ENCODE results near the gene PIAS1.

Gene PIAS1

GRCh38 chr15:68114840-68115239 is 60.7 kb downstream of the PIAS1 start:
- TF ChIP-seq, protein P1, sequence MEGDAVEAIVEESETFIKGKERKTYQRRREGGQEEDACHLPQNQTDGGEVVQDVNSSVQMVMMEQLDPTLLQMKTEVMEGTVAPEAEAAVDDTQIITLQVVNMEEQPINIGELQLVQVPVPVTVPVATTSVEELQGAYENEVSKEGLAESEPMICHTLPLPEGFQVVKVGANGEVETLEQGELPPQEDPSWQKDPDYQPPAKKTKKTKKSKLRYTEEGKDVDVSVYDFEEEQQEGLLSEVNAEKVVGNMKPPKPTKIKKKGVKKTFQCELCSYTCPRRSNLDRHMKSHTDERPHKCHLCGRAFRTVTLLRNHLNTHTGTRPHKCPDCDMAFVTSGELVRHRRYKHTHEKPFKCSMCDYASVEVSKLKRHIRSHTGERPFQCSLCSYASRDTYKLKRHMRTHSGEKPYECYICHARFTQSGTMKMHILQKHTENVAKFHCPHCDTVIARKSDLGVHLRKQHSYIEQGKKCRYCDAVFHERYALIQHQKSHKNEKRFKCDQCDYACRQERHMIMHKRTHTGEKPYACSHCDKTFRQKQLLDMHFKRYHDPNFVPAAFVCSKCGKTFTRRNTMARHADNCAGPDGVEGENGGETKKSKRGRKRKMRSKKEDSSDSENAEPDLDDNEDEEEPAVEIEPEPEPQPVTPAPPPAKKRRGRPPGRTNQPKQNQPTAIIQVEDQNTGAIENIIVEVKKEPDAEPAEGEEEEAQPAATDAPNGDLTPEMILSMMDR (IDR thresholded peaks at IDR 0.05; ENCODE audit: control insufficient read depth, insufficient read depth, low read depth, low read length, missing control alignments): no peak
- no peak overlapping the region; the same call in 1 of the 2 replicates for H3K4me3 ChIP-seq (ENCODE audit: control insufficient read depth, low read depth, low read length)
- no peak for DNase-seq (ENCODE audit: low read depth)

- no peak for DNase-seq (ENCODE audit: low read depth)
- H3K4me3 ChIP-seq (ENCODE audit: control insufficient read depth, low read depth, low read length): no peak overlapping the region
- TF ChIP-seq, protein P1 (IDR thresholded peaks at IDR 0.05; ENCODE audit: control insufficient read depth, insufficient read depth, low read depth, low read length, missing control alignments): no peak
These were observed 70.6 kb downstream of the PIAS1 start for GRCh38 chr15:68124700-68125099.

DNA sequence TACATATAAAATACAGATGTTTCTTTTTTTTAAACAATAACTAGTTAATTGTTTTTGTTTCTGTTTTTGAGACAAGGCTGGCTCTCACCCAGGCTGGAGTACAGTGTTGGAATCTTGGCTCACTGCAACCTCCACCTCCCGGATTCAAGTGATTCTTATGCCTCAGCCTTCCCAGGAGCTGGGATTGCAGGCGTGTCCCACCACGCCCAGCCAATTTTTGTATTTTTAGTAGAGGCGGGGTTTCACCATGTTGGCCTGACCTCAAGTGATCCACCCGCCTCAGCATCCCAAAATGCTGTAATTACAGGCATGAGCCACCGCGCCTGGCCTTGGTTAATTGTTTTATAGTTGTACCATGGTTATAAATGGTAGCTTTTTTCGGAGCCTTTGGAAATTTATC is 72.3 kb downstream of the PIAS1 start:
- TF ChIP-seq, protein P1 (IDR thresholded peaks at IDR 0.05; ENCODE audit: control insufficient read depth, insufficient read depth, low read depth, low read length, missing control alignments): no peak
- no peak for DNase-seq (ENCODE audit: low read depth)
- no peak overlapping the region for H3K4me3 ChIP-seq (ENCODE audit: control insufficient read depth, low read depth, low read length)

GRCh38 chr15:68129072-68129471 is 75.0 kb downstream of the PIAS1 start:
- no peak for DNase-seq (ENCODE audit: low read depth)
- TF ChIP-seq, protein P1 (IDR thresholded peaks at IDR 0.05; ENCODE audit: control insufficient read depth, insufficient read depth, low read depth, low read length, missing control alignments): no peak
- no peak overlapping the region for H3K4me3 ChIP-seq (ENCODE audit: control insufficient read depth, low read depth, low read length)

DNA sequence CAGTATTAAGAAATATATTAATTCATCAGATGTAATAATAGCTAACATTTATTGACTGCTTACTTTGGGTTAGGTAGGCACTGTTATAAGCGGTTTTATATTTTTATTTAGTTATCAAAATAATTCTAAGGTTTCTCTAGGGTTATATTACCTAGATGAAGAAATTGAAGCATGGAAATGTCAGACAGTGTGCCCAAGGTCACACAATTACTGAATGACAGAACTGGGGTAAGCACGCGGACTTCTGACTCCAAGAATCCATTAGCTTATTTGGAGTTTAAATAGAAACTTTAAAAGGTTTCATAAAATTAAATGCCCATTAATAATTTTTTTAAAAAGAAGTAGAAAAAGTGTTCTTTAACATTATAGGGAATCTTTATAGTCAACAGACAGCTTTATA is 76.7 kb downstream of the PIAS1 start:
- no peak overlapping the region for H3K4me3 ChIP-seq (ENCODE audit: control insufficient read depth, low read depth, low read length)
- TF ChIP-seq, protein P1 (IDR thresholded peaks at IDR 0.05; ENCODE audit: control insufficient read depth, insufficient read depth, low read depth, low read length, missing control alignments): no peak
- DNase-seq (ENCODE audit: low read depth): no peak

DNA sequence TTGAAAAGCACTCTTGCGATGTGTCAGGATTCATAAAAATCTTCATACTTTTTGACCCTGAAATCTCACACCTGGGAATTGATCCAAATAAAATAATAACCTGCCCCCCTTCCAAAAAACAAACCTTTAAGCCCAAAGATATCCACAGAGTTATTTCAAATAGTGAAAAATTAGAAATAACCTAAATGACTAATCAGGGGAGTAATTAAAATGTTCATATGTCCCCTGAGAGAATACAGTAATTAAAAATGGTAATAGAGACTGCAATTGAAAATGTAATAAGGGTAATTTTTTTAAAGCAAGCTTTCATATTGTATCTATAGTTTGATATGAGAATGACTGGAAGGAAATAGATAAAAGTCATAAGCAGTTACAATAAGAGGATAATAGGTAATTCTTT is 83.0 kb downstream of the PIAS1 start:
- DNase-seq (ENCODE audit: low read depth): no peak
- no peak overlapping the region for H3K4me3 ChIP-seq (ENCODE audit: control insufficient read depth, low read depth, low read length)
- TF ChIP-seq, protein P1 (IDR thresholded peaks at IDR 0.05; ENCODE audit: control insufficient read depth, insufficient read depth, low read depth, low read length, missing control alignments): no peak

GRCh38 chr15:68143129-68143528 is 89.0 kb downstream of the PIAS1 start:
- TF ChIP-seq, protein P1 (IDR thresholded peaks at IDR 0.05; ENCODE audit: control insufficient read depth, insufficient read depth, low read depth, low read length, missing control alignments): no peak
- no peak for DNase-seq (ENCODE audit: low read depth)
- no peak overlapping the region for H3K4me3 ChIP-seq (ENCODE audit: control insufficient read depth, low read depth, low read length)
